Activated CD4-positive, alpha-beta T cell treated with anti-CD3 and anti-CD28 coated beads for 4 hours (primary cell): ENCODE measurements around the gene NEGR1.

ENCODE experiments used
- DNase-seq, 2 donors: peaks; one replicate each; pipeline ENCODE4 v3.0.0-alpha.2; 2020

The NEGR1 gene

DNA sequence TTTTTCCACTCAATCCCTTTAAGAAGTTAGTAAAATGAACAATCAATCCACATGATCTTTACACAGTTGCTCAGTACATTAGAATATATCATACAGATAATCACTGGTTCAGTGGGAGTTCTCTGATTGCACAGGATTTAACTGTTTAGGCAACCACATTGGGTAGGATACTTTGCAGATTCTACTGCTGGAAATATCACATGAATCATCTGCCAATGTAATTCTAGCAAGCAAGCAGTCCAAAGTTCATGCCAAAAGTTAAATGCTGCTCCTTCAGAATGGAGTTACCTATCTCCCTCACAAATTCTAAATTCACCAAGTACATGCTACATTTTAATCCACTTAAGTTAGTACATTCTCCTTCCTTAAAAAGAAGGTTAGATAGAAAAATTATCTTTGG lies 52.4 kb downstream of the NEGR1 start:
- DNase-seq, result no peak

DNA sequence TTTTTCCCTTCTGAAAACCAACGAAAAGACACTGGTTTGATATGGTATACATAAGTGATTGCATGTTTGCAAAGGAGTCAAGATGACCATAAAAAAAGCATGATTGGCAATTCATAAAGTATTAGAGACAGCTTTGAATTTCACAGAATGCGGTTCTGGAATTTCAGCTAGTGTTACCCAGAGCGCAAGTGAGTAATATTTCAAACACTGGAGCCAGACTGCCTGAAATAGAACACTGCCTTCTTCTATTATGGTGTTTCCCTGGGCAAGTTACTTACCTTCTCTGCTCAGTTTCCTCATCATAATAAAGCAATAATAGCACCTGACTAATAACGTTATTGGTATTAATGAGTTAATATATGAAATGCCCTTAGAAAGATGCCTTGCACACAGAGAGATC lies 54.7 kb downstream of the NEGR1 start:
- DNase-seq, result no peak

DNA sequence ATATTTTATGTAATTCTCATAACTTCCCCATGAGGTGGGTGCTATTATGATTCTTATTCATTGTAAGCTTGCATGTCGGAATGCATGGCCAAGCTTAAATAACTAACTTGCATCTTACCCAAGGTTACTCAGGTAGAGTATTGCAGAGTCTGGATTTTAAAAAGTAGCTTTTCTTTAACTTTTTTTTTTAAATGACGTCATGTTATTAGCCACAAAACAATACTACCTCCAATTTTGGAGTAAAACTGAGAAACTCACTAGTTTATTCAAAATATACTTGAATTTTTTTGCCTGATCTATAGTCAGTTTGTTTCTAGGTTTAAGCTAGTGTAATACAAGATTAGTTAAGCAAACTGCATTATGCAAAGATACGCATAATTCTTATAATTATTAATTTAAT lies 57.8 kb downstream of the NEGR1 start:
- DNase-seq, result no peak

DNA sequence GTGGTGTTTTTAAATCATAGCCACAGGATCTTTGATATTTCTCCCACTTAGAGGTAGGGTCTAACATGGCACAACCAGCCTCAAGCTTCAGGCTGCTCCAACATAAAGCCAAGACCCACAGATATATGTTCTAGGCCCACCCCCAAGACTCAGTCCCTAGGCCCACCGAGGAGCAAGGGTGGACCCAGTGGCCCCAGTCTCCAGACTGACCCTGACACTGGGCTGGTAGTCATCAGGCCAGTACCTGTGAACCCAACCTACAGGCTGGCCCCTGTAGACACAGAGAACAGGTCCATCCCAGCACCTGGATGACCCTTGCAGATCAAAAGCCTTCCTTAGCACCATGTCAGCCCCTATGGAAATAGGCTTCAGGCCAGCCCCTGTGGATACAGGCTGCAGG lies 60.5 kb downstream of the NEGR1 start:
- no peak for DNase-seq

DNA sequence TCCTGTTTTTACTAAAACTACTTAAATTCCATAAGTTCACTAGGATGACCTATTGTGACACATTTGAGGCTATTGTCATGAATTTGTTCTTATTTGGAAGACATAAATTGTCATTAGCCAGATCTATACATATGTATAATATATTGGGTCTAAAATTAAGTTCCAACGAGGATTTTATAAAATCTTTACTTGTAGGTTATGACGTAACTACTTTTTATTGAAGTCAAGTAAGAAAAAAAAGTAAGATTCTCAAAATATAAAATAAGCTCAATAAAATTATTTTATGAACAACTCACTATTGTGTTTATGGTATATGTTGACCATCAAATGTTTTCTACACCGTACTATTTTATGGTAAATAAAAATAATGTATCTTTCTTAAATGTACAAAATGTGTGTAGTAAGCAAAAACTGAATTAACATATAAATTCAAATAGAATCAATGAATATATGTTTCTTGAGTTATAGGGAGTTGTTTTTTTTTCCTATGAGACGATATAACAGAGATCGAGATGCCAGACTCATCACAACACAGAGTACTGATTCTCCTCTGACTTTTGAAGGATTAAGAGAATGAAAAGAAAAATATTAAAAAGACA lies 64.1 kb downstream of the NEGR1 start:
- no peak for DNase-seq

DNA sequence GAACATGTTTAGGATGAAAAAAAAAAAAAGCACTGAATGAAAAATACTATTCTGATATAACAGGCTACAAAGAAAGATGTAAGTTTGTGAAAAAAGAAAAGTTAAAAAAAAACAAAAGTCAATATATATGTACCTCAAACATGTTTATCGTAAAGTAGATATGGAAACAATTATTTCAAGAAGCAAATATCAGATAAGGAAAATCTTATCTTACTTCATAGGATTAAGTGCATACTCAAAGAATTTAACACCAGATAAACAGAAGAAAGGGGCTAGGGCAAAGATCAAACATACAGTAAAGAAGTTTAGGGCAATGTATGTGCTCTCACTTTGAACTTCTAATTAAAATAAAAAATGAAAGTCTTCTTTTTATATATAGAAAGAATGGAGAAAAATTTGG lies 75.3 kb downstream of the NEGR1 start:
- DNase-seq, result no peak

DNA sequence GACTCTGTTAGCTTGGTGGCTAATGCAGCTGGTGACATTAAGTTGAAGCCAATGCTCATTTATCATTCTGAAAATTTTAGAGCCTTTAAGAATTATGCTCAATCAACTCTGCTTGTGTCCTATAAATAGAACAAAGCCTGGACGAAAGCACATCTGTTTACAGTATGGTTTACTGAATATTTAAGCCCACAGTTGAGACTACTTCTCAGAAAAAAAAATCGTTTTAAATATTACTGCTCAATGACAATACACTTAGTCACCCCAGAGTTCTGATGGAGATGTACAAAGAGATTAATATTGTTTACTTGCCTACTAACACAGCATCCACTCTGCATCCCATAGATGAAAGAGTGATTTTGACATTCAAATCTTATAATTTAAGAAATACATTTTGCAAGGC lies 79.6 kb downstream of the NEGR1 start:
- DNase-seq, result no peak

DNA sequence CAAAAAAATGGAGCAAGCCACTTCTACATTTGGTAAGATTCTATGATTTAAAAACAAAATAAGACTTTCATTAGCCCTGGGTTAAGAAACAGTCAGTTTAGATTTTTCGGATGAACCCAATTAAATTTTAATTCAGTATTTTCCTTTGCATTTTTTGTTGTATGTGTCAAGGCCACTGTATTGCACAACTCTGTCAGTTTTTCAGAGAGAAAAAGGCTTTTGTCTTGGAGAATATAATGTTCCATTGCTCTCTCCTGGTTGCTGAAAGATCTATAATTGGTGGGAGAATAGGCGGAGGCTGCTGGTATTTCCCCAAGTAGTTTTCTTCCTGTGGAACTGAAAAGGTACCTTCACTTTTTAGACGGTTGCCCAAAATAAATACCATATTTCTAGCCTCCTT lies 84.6 kb downstream of the NEGR1 start:
- DNase-seq, result no peak

DNA sequence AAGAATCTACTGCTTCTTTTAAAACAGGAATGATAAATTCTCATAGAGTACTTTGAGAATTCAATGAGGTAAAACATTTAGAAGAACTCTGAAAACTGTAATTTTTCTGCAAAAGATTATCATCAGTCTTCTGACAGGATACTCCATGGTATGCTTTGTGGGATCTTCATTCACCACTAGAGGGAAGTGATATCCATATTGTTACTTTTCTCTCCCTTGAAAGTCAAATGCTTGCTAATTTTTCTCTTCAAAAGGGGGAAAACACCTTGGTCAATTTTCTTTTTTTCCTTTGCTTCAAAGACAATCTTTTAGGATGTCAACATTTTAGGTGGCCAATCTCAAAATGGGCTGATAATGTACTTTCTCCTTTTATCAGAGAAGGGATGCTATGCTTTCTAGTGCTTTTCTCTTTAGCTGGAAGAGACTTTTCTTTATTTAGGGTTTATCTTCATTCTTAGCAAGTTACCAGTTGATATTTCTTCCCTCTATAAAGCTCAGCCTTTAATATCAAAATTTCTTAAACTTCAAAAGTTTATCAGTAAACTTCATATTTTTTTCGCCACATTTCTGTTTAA lies 95.5 kb downstream of the NEGR1 start:
- DNase-seq, result no peak

DNA sequence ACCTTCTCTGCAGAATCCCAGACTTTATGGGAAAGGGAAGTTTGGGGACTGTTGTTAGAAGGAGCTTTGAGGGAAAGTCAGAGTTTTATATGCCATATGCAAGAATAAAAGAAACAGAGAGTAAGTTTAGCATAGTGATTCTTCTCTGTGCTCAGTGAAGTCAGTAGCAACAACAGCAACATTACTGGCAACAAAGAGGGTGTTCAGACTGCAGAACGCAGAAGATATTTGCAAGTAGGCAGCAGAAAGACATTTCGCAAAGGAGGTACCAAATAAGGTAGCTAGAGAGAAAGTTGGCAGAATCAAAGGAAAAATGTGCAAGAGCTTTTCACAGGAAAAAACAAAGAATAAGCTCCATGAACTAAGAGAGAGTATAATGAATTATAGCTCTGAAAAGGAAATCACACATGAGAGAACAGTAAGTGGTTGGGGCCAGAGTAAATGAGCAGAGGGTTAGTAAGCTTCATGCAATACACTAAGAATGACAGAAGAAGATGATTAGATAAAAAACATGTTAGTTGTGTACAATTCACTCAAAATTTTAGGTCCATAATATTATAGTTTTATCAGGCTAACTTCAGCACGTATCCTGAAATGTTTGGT lies 98.1 kb downstream of the NEGR1 start:
- DNase-seq, result no peak

DNA sequence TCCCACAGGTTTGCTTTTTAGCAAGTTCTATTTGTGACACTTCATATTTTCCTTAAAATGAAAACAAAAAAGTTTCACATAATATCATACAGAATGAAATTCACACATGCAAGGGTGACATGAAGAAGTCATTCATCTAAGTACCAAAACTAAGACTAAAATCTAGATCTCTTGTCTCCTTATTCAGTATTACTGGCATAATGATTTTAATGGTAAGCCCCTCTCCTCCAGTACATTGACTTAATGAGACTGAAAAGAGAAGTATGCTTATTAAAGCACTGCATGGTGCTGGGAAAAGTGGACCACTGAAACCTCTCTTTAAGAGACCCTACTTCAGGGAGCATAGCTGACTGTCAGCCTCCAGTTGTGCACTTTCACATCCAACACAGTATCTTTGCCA lies 99.5 kb downstream of the NEGR1 start:
- DNase-seq, result no peak

DNA sequence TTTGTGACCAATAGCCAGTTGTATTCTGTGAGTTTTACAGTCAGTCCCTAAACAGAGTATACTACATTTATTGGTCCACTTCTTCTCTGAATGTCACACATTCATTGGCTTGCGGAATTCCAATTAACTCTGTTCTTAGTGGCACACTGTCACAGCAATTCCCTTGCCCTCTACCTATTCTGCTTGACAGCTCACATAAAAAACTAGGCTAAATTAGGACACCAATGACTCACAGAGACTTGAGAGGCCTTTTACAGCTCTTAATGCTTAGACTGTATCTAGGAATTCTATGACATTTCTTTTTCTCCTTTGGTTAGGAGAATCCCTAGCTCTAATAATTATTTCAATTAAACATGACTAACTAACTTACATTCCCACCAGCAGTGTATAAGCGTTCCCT lies 104.1 kb downstream of the NEGR1 start:
- no peak for DNase-seq

DNA sequence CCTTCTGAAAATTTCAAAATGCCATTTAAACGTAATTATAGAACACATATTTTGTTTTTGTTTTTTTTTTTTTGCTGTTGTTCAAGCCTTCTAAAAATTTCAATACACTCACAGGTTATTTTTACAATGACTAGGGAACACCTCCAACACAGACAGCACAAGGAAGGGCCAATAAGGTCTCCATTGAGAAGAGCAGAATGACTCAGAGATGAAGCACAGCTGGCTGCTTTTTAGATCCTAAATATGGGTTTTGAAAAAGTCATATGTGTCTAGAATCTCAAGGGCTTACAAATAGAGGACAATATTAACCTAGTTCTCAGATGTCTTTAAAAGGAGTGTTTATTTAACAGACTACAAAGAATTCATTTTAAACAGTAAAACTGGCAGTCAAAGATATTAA lies 104.6 kb downstream of the NEGR1 start:
- DNase-seq, result no peak

DNA sequence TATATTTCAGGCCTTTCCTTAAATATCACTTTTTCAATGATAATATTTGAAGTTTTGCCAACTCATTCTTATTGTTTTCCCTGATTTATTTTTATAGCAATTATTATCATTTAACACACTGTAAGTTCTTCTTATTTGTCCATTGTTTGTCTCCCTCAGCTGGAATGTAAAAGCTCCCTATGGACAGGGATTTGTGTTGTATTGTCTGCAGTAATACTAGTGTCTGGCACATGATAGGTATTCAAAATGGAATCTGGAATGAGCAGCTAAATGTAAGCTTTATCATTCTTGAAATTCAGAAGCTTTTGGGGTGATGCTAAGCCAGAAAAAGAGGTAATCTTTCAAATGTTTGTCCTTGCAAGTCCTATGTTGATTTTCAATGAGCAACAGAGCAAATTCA lies 112.1 kb downstream of the NEGR1 start:
- no peak for DNase-seq

DNA sequence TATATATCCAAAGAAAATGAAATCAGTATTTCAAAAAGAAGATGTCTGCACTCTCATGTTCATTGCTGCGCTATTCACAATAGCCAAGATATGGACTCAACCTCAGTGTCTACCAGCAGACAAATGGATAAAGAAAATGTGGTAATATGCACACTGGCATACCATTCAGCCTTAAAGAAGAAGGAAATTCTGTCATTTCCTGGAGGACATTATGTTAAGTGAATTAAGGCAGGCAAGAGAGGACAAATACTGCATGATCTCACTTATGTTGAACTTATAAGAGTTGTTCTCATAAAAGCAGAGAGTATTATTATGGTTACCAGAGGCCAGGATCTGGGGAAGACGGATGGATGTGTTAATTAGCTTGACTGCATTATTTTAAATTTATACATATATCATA lies 115.9 kb downstream of the NEGR1 start:
- DNase-seq, result no peak

DNA sequence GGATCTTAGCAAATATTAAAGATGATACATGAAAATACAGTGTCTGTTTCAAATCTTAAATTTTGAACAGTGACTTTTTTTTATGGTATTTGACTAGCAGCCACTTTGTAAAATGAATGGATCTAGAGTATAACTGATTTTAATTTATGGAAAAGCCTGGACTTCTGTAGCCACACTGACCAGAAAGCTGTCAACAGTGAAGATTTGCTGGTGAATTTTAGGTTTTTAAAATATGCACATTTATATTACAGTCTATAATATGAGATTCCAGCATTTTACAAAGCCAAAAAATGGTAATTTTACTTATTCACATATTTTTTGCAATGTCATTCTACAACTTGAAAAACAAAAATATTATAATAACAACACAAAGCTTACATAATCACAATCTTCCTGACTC lies 131.8 kb downstream of the NEGR1 start:
- no peak for DNase-seq

DNA sequence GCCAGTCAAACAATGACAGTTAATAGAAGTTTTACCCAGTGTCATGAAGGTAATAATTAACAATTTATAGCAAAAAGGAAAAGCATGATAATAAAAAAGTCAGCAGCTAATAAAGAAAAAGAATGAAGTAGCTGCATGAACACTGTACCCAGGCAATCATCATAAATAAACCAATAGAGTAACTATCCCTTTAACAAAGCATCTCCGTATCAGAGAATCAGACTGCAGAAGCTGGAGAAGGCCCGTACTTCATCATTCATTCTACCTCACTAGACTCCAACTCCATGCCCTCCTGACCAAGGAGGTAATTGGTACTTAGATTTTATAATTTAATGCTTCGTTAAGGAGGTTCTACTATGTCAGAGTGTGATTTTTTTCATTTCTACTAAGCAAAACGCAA lies 140.5 kb downstream of the NEGR1 start:
- DNase-seq, result no peak

DNA sequence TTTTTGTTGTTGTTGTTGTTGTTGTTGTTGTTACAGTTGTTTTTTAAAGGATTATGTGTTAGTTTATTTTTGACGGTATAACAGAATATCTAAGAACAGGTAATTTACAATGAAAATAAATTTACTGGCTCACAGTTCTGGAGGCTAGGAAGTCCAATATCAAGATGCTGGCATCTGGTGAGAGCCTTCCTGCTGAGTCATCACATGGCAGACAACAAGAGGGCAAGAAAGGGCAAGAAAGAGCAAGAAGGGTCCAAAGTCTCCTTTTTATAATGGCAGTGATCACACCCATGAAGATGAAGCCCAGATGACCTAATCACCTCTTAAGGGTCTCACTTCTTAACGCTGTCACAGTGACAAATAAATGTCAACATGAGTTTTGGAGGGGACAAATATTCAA lies 142.1 kb downstream of the NEGR1 start:
- DNase-seq, result no peak

DNA sequence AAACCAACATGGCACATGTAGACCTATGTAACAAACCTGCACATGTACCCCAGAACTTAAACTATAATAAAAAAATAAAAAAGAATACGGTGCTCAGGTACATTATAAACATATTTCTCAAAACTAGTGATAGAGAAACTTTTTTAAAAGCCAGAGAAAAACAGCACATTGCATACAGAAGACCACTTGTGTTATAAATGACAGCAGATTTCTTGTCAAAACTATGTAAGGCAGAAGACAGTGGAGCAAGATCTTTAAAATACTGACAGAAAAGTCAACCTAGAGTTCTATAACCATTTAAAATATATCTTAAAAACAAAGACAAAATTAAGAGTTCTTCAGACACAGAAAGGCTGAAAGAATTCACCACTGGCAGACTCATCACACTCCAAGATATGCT lies 144.7 kb downstream of the NEGR1 start:
- DNase-seq, result no peak

DNA sequence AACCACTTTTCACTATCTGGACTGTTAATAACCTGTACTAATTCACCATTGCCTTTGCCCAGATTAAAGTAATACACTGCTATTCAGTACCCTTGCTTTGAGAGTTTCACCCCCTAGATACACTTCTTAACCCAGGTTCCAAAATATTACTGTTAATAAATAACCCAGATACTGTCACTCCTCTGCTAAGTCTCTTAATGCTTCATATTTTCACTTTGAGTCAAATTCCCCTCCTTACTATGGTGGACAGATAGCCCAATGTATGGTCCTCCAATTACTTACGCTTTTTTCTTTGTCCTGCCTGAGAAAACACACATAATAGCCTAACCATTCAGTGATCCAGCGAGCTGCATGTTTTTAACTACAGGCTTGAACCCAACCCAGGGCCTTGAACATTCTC lies 152.5 kb downstream of the NEGR1 start:
- no peak for DNase-seq

DNA sequence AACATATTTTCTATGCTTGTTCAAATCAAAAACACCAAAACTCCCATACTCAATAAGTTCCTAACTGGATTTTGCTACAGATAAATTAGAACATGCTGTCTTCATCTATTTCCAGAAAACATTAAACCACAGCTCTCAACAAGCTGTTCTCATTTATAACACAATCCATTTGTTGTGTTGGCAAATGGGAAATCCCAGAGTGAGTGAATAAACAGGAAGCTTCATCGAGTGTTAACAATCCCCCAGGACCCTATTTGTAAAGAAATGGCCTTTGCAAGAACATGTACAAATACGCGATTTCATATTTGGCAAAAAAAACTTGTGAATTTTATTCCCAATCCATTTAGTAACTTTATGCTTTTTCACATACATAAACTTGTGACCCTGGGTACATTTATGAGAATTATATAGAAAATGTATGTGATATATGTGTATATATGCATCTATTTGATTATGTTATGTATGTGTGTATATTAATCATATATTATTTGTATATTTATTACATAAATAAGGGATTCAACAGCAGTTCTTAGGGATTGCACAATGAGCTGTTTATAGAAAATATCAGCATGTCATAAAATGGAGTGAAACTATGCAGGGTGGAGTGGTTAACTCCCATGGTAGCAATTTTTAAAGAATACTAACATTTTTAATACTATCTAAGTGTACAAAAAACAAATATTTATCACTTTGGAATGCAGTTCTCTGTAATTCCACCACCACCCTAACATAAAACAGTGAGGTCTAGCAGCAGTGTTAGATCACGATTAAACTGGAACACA lies 160.0 kb downstream of the NEGR1 start:
- DNase-seq, result no peak

DNA sequence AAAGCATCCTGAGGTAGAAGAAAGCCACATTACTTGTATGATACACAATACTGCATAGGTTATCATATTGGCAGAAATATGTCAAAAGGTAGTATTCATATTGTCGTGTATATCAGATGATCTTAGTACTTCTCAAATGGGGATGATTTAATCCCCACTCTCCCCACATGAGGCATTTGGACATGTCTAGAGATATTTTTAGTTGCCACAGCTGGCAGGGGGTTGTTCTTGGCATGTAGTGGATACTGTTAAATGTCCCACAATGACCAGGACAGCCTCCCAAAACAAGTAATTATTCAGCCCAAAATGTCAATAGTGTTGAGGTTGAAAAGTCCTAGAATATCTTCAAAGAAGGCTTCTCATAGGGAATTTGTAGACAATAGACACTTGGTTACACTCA lies 162.8 kb downstream of the NEGR1 start:
- DNase-seq, result no peak

DNA sequence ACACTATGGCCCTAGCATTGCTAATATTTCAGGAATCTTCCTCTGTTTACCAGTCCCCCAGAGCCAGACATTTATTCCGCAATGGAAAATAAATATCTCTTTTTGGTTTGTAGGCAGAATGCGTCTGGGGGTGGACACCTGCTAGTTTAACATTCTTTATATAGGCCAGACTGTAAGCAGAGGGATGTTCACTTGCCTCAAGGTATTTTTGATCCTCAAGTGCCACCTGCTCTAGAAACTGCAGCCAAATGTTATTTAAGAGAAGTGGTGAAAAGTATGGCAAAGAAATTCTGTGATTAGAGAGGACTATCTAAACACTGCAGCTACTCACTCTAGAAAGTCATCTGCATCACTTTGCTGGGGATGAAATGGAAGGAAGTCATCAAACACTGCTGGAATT lies 164.7 kb downstream of the NEGR1 start:
- DNase-seq, result no peak

DNA sequence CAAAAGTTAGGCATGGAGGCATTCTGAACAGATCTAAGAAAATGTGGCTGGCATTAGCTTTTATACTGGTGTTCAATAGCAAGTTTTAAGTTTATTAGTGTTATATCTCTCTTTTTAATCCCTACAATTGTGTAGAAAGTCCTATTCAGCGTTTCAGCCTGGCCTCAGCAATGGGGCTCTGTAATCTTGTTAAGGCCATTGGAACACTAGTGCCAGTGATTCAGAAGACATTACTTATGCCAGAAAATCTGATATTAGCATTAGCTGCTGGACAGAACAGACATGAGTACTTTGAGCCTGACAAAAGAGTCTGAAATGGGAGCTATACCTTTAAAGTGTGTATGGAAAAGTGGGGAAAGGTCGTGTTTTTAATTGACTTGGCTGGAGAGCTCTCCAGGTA lies 167.0 kb downstream of the NEGR1 start:
- DNase-seq, result no peak
